Measurements from ENCODE around the gene ATP5F1E.

The ATP5F1E gene

DNA sequence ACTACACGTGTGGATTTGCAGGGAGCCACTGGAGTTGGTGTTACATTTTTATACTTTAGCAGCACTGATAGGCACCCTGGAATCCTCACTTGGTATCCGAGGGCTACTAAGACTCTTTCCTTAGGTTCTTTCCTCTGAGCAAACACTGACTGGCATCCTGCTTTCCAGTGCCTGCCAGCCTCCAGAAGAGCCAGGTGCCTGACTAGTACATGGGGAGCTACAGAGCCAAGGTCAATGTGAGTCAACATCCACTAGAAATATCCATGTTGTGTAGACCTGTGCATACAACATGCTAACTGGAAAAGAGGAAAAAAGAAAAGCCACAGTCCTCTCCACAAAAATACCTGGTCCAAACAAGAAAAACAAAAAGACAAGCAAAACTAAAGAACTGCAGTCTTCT is 7.0 kb downstream of the ATP5F1E start:
- in situ Hi-C loops (cut with HindIII; ENCODE audit: low sequenced_read_pairs): no loop called here
- TF ChIP-seq, protein P1, sequence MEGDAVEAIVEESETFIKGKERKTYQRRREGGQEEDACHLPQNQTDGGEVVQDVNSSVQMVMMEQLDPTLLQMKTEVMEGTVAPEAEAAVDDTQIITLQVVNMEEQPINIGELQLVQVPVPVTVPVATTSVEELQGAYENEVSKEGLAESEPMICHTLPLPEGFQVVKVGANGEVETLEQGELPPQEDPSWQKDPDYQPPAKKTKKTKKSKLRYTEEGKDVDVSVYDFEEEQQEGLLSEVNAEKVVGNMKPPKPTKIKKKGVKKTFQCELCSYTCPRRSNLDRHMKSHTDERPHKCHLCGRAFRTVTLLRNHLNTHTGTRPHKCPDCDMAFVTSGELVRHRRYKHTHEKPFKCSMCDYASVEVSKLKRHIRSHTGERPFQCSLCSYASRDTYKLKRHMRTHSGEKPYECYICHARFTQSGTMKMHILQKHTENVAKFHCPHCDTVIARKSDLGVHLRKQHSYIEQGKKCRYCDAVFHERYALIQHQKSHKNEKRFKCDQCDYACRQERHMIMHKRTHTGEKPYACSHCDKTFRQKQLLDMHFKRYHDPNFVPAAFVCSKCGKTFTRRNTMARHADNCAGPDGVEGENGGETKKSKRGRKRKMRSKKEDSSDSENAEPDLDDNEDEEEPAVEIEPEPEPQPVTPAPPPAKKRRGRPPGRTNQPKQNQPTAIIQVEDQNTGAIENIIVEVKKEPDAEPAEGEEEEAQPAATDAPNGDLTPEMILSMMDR (IDR thresholded peaks at IDR 0.05; ENCODE audit: low read depth, low read length): no peak
- no peak for DNase-seq (ENCODE audit: low read depth, low spot score)
- no peak overlapping the region for H3K4me3 ChIP-seq (ENCODE audit: low read depth, low read length)

GRCh38 chr20:59024111-59024530 is 8.0 kb downstream of the ATP5F1E start:
- TF ChIP-seq, protein P1 (IDR thresholded peaks at IDR 0.05; ENCODE audit: low read depth, low read length): no peak
- H3K4me3 ChIP-seq (ENCODE audit: low read depth, low read length): no peak overlapping the region
- in situ Hi-C loops (cut with HindIII; ENCODE audit: low sequenced_read_pairs): no loop called here
- no peak for DNase-seq (ENCODE audit: low read depth, low spot score)

DNA sequence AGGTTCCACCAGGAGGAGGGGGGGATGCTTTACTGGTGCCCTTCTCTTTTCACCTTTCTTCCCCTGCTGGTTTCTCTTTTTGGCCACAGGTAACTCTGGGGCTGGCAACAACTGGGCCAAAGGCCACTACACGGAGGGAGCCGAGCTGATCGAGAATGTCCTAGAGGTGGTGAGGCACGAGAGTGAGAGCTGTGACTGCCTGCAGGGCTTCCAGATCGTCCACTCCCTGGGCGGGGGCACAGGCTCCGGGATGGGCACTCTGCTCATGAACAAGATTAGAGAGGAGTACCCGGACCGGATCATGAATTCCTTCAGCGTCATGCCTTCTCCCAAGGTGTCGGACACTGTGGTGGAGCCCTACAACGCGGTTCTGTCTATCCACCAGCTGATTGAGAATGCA is 8.5 kb downstream of the ATP5F1E start:
- in situ Hi-C loops (cut with HindIII; ENCODE audit: low sequenced_read_pairs): no loop called here
- TF ChIP-seq, protein P1 (IDR thresholded peaks at IDR 0.05; ENCODE audit: low read depth, low read length): no peak
- H3K4me3 ChIP-seq (ENCODE audit: low read depth, low read length): no peak overlapping the region
- no peak for DNase-seq (ENCODE audit: low read depth, low spot score)

DNA sequence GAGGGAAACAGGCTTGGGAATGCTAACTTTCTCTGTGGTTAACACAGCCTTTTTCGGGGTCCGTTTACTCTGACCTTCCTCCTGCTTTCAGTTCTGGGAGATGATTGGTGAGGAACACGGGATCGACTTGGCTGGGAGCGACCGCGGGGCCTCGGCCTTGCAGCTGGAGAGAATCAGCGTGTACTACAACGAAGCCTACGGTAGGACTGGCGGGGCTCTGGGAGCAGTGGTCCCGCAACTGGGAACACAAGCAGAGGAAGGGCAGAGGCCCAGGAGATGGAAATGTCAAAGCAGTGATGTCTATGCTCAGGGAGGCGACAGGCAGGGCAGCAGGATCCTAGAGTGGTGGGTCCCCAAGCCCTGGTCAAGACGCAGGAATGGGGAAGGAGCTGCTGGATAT is 9.4 kb downstream of the ATP5F1E start:
- no peak overlapping the region for H3K4me3 ChIP-seq (ENCODE audit: low read depth, low read length)
- in situ Hi-C loops (cut with HindIII; ENCODE audit: low sequenced_read_pairs): no loop called here

DNA sequence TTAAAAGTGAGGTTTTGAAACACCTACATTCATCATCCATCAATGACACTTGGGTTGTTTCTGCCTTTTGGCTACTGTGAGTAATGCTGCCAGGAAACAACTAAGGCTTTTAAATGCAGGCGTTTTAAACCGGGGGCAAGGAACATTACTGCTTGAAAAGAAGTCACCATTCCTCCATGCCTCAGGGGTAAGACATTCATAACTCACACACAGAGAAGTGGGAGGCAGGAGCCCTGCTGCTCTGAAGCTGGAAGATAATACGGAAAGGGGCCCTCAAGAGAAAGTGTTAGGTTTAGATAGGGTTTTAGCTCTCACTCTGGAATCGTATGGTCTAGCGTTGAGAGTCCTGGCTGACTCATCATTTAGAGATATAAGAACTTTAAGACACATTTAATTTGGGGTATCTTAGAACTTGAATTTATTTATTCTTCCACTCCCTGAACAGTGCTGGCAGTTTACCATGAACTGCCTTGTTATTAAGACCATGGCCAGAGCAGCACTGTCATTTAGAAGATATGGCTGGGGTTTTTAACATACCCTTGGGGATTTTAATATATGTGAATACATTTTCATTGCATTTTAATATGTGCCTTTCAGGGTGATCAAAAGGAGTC is 11.1 kb downstream of the ATP5F1E start:
- in situ Hi-C loops (cut with HindIII; ENCODE audit: low sequenced_read_pairs): no loop called here
- no peak overlapping the region for H3K4me3 ChIP-seq (ENCODE audit: low read depth, low read length)
- DNase-seq (ENCODE audit: low read depth, low spot score): peak; percentile 56
- TF ChIP-seq, protein P1 (IDR thresholded peaks at IDR 0.05; ENCODE audit: low read depth, low read length): no peak

More for the DNA sequence above, 9.4 kb downstream of the ATP5F1E start:
- TF ChIP-seq, protein P1 (IDR thresholded peaks at IDR 0.05; ENCODE audit: low read depth, low read length): no peak
- DNase-seq (ENCODE audit: low read depth, low spot score): no peak

GRCh38 chr20:59019217-59019616 is 12.9 kb downstream of the ATP5F1E start, which contains the start of gene TUBB1:
TUBB1 (plus strand) TSS chr20:59019429; CDS start chr20:59019523, 94 bp downstream.
- TF ChIP-seq, protein P1 (IDR thresholded peaks at IDR 0.05; ENCODE audit: low read depth, low read length): no peak
- no peak within 1 kb of the TSS for H3K4me3 ChIP-seq (ENCODE audit: low read depth, low read length)
- in situ Hi-C loops (cut with HindIII; ENCODE audit: low sequenced_read_pairs): no loop called here
- DNase-seq (ENCODE audit: low read depth, low spot score): peak; percentile 55
